IPS-11a (cell line): Measurements from ENCODE around the gene MED22.
"Not testable (repeated sequence)": the region's sequence is repeated elsewhere in the genome, so short reads cannot be mapped to it uniquely, and the experiment has no call there.

Experiments used
- H3K4me3 ChIP-seq: one replicate; pipeline ENCODE4 v1.5.1; 2013; ENCODE audit warnings: low read depth, low read length, control low read depth

Gene MED22

GRCh38 chr9:133377280-133377679 lies 29.3 kb upstream of the MED22 start:
- not testable (repeated sequence) for H3K4me3 ChIP-seq

- peak within 1 kb of the TSS; percentile 82 for H3K4me3 ChIP-seq
Measured at GRCh38 chr9:133375724-133376654, 28.1 kb upstream of the MED22 start, which contains the start of the genes STKLD1 and SURF4. STKLD1 (plus strand) TSS chr9:133376366; CDS start chr9:133376474, 108 bp downstream. SURF4 (minus strand) TSS chr9:133376060; CDS start chr9:133375969, 91 bp downstream.

- H3K4me3 ChIP-seq = peak overlapping the region; percentile 82
Measured at GRCh38 chr9:133375116-133375723, 27.3 kb upstream of the MED22 start.

GRCh38 chr9:133374612-133375115 lies 26.7 kb upstream of the MED22 start:
- peak overlapping the region; percentile 82 for H3K4me3 ChIP-seq

- no peak overlapping the region for H3K4me3 ChIP-seq
Measured at GRCh38 chr9:133372144-133372543, 24.2 kb upstream of the MED22 start.

GRCh38 chr9:133371261-133371711 lies 23.4 kb upstream of the MED22 start:
- no peak overlapping the region for H3K4me3 ChIP-seq

GRCh38 chr9:133370685-133371084 lies 22.8 kb upstream of the MED22 start:
- no peak overlapping the region for H3K4me3 ChIP-seq

GRCh38 chr9:133369933-133370332 lies 22.0 kb upstream of the MED22 start:
- no peak overlapping the region for H3K4me3 ChIP-seq

GRCh38 chr9:133369422-133369821 lies 21.5 kb upstream of the MED22 start:
- H3K4me3 ChIP-seq = no peak overlapping the region

GRCh38 chr9:133368249-133368881 lies 20.4 kb upstream of the MED22 start:
- H3K4me3 ChIP-seq = no peak overlapping the region

- H3K4me3 ChIP-seq = no peak overlapping the region
Measured at GRCh38 chr9:133367778-133368177, 19.8 kb upstream of the MED22 start.

- H3K4me3 ChIP-seq = no peak overlapping the region
Measured at GRCh38 chr9:133367221-133367620, 19.3 kb upstream of the MED22 start.

- no peak overlapping the region for H3K4me3 ChIP-seq
Measured at GRCh38 chr9:133366435-133366834, 18.5 kb upstream of the MED22 start.

GRCh38 chr9:133362359-133363044 lies 14.6 kb upstream of the MED22 start:
- no peak overlapping the region for H3K4me3 ChIP-seq

GRCh38 chr9:133361507-133362092 lies 13.7 kb upstream of the MED22 start:
- H3K4me3 ChIP-seq = no peak overlapping the region

GRCh38 chr9:133360400-133361393 lies 12.8 kb upstream of the MED22 start:
- no peak overlapping the region for H3K4me3 ChIP-seq

- H3K4me3 ChIP-seq = no peak overlapping the region
Measured at GRCh38 chr9:133359399-133360175, 11.7 kb upstream of the MED22 start.

GRCh38 chr9:133357656-133358055 lies 9.7 kb upstream of the MED22 start:
- no peak overlapping the region for H3K4me3 ChIP-seq
